Measurements from ENCODE around the gene NRAS.

DNA sequence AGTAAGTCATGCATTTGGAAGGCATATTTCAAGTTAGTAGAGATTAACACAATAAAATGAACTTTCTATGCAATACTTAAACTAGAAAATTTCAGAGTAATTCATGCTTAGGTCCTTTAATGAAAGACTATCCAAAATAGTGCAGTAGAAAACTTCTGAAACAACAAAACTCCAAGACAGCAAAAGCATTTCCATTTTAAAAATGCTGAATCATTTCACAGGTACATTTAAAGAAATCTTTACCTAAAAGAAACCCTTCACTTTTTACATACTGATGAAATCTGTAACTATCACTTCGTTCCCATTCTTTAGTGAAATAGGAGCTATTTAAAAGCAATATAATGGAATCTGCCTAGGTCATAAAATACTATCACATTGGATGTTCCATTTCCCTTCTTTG is 23.8 kb upstream of the NRAS start:
- TF ChIP-seq, protein P1, sequence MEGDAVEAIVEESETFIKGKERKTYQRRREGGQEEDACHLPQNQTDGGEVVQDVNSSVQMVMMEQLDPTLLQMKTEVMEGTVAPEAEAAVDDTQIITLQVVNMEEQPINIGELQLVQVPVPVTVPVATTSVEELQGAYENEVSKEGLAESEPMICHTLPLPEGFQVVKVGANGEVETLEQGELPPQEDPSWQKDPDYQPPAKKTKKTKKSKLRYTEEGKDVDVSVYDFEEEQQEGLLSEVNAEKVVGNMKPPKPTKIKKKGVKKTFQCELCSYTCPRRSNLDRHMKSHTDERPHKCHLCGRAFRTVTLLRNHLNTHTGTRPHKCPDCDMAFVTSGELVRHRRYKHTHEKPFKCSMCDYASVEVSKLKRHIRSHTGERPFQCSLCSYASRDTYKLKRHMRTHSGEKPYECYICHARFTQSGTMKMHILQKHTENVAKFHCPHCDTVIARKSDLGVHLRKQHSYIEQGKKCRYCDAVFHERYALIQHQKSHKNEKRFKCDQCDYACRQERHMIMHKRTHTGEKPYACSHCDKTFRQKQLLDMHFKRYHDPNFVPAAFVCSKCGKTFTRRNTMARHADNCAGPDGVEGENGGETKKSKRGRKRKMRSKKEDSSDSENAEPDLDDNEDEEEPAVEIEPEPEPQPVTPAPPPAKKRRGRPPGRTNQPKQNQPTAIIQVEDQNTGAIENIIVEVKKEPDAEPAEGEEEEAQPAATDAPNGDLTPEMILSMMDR (IDR thresholded peaks at IDR 0.05): no peak
- no peak for TF ChIP-seq POLR2A (IDR thresholded peaks at IDR 0.05)
